Motor neuron (in vitro differentiated cells): Measurements from ENCODE around the gene EIF4G3. TPM values are rescaled to one million over a fixed set of nuclear protein-coding genes. Genes with fewer than 3 reads are reported as not detected.
A peak's percentile ranks its signal among the peaks of the same experiment; 100 is the strongest.
"Not testable (repeated sequence)": the region's sequence is repeated elsewhere in the genome, so short reads cannot be mapped to it uniquely, and the experiment has no call there.

ENCODE experiments used
- ATAC-seq, 8 experiments: fragments of 200-7000 bp; cut with Tn5 transposase; replicated peaks in 6 of 8; 2 replicates each; pipeline ENCODE4 v1.8.0; 2021; ENCODE audit warnings: mild to moderate bottlenecking in 8 of 8, moderate library complexity in 8 of 8
- H3K27ac ChIP-seq, 2 donors: fragments of 250-450 bp; sonication (Bioruptor Pico); 2 replicates each; pipeline ENCODE4 v1.9.0; 2021; ENCODE audit warnings: antibody characterized with exemption in 2 of 2, mild to moderate bottlenecking in 2 of 2, moderate library complexity in 1 of 2
- H3K4me1 ChIP-seq, 2 donors: fragments of 250-450 bp; sonication (Bioruptor Pico); replicated peaks in 1 of 2; 2 replicates each; pipeline ENCODE4 v1.6.1; 2021; ENCODE audit warnings: antibody characterized with exemption in 2 of 2, mild to moderate bottlenecking in 2 of 2, moderate library complexity in 1 of 2
- H3K4me3 ChIP-seq, 5 donors: fragments of 250-450 bp; sonication (Bioruptor Pico); 2 replicates each; pipeline ENCODE4 v1.9.0; 2021; ENCODE audit warnings: antibody characterized with exemption in 5 of 5, mild to moderate bottlenecking in 5 of 5, moderate library complexity in 4 of 5
- WGBS, 10 experiments: fragments of 450-650 bp; shearing (Covaris generic); methylation state at CpG; one replicate each; pipeline ENCODE4 v1.0.0; 2022; 5-methylcytosine and 5-hydroxymethylcytosine counted together
- in situ Hi-C, 9 experiments: fragments of 400-800 bp; cut with MboI; loops; one replicate each; pipeline ENCODE4 v1.15.0; 2021; ENCODE audit warnings: low sequenced_read_pairs in 9 of 9, low pct_unique_long_range_greater_than_20kb in 2 of 9; ENCODE audit not compliant: unreplicated experiment in 9 of 9
- total RNA-seq, 8 experiments: library from RNA; unstranded; fragments of 300-600 nt; gene quantifications; 2 replicates each; pipeline versions ENCODE4 v1.2.3 to v1.2.4, GENCODE V29; 2022

The EIF4G3 gene
- total RNA-seq, 8 experiments from 2014 or later: 57.4 to 114 (median 72.9) TPM

DNA sequence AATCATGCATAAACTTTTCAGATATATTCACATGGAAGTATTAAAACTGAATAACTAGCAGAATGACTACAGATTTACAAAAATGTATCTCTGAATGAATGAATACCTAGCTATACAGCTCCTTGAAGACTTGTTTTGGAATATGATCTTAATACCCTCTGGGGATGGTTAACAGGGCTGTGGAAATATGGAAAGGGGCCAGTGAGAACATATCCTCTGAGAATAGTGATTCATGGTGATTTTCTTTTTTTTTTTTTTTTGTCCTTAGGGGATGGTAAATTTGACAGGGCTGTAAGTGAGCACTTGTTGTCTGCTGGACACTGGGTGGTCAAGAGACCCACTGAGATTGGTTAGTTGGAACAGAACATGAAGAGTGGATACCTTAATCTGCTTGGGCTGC, 308.9 kb downstream of the EIF4G3 start:
- Histone ChIP-seq H3K27ac (no peak overlapping the region), H3K4me1 (no peaks in the 10 kb centered on the region), H3K4me3 (no peak overlapping the region)
- ATAC-seq: peak in 2 of 8 experiments; percentile 21 to 23
- in situ Hi-C loops: loop anchor here in 1 of 9 experiments (25.0 kb wide), 1 partner anchor 106 kb away; no protein-coding TSS in a partner anchor

DNA sequence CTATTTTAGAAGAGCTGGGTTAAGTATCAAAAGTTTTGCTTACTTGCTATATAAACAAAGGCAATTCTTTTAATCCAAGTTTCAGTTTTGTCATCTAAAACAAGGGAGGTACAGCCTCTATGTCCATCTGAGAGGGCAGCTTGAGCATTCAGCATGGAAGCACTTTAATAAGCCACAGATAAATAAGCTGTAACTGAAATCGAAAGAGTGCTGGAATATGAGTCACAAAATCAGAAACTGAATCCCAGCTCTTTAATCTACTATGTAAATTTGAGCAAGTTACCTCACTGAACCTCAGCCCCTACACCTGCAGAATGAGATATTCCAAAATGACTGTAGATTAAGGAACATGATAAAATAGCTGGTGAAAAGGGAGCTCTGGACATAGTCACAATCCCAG, 309.6 kb downstream of the EIF4G3 start:
- Histone ChIP-seq H3K4me3 (no peak overlapping the region), H3K27ac (no peak overlapping the region), H3K4me1 (no peaks in the 10 kb centered on the region)
- 44 to 100% (median 100%) methylated on average over 1 of the region's 1 CpG; no CpG with 5 or more reads in 3 of the 10 experiments for WGBS, 10 experiments
- no peak for ATAC-seq
- in situ Hi-C loops: loop anchor here in 1 of 9 experiments (25.0 kb wide), 1 partner anchor 105 kb away; no protein-coding TSS in a partner anchor

DNA sequence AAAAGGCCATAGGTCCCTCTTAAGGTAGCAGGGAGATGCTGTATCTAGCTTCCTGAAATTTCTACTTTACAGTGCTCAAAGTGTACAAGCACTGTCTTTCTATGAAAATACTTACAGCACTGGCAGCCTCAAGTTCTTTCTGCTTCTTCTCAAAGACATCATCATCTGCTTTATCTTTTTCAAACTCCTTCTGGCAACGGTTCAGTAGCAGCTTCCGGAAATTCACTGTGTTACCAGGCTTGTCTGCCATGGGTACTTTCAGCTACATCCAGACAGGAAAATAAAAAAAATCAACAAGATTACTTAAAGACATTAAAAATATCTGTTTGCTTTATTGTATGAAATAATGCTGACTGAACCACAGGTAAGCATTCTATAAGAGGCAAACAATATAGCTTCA, 311.7 kb downstream of the EIF4G3 start:
- Histone ChIP-seq H3K27ac (no peak overlapping the region), H3K4me3 (no peak overlapping the region), H3K4me1 (no peaks in the 10 kb centered on the region)
- in situ Hi-C loops: loop anchor here in 1 of 9 experiments (25.0 kb wide), 1 partner anchor 103 kb away; no protein-coding TSS in a partner anchor
- 95 to 100% (median 100%) methylated on average over 1 to 2 of the region's 2 CpGs; no CpG with 5 or more reads in 1 of the 10 experiments for WGBS, 10 experiments
- no peak for ATAC-seq

DNA sequence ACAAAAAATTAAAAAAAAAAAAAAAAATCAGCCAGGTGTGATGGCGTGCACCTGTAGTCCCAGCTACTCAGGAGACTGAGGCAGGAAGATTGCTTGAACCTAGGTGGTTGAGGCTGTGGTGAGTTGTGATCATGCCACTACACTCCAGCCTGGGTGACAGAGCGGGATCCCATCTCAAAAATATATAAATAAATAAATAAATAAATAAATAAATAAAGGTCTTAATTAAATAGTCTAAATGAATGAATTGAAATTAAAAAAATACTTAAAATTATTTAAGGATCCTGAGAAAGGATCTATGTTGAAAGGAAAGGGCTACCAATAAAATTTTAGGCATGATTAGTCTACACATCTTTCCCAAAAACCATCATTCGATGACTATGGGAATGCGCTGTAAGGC, 322.2 kb downstream of the EIF4G3 start:
- no peaks in the 10 kb centered on the region for H3K4me1 ChIP-seq
- H3K27ac ChIP-seq: no peak overlapping the region
- WGBS, 10 experiments: 86 to 100% (median 97%) methylated on average over 1 to 4 of the region's 4 CpGs
- no peak overlapping the region for H3K4me3 ChIP-seq
- in situ Hi-C loops: loop anchor here in 1 of 9 experiments (25.0 kb wide), 1 partner anchor 92 kb away; no protein-coding TSS in a partner anchor
- ATAC-seq: no peak

DNA sequence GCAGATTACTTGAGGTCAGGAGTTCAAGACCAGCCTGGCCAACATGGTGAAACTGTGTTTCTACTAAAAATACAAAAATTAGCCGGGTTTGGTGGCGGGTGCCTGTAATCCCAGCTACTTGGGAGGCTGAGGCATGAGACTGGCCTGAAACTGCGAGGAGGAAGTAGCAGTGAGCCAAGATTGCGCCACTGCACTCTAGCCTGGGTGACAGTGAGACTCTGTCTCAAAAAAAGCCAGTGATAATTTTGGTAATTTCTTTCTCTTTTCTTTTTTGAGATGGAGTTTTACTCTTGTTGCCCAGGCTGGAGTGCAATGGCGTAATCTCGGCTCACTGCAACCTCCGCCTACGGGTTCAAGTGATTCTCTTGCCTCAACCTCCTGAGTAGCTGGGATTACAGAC, 324.9 kb downstream of the EIF4G3 start:
- WGBS, 10 experiments: 64 to 100% (median 85%) methylated on average over 1 to 8 of the region's 8 CpGs; no CpG with 5 or more reads in 2 of the 10 experiments
- ATAC-seq, H3K4me3 ChIP-seq, H3K4me1 ChIP-seq, H3K27ac ChIP-seq: not testable (repeated sequence)
- in situ Hi-C loops: loop anchor here in 1 of 9 experiments (25.0 kb wide), 1 partner anchor 89 kb away; no protein-coding TSS in a partner anchor

DNA sequence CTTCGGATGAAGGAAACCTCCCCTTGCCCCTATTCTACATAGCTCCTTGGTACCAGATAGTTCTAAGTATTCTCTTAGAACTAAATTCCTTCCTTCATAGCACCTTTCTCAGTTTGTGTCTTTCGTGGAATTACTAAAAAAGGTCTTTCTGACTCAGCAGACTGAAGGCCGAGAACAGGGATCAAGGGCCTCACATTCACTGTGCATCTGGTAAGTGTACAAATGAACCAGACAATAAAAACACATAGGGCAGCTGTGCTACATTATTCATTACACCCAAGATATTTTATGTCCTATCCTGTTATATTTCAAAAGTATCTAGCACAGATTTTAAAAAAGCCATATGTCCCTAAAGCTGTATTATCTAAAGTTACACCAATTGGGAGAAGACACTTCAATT, 326.7 kb downstream of the EIF4G3 start:
- WGBS, 10 experiments: 60 to 100% (median 89%) methylated on average over 1 to 3 of the region's 3 CpGs; no CpG with 5 or more reads in 1 of the 10 experiments
- in situ Hi-C loops: loop anchor here in 1 of 9 experiments (25.0 kb wide), 1 partner anchor 88 kb away; no protein-coding TSS in a partner anchor
- no peak overlapping the region for H3K27ac ChIP-seq
- H3K4me1 ChIP-seq: no peaks in the 10 kb centered on the region
- no peak overlapping the region for H3K4me3 ChIP-seq
- ATAC-seq: no peak

DNA sequence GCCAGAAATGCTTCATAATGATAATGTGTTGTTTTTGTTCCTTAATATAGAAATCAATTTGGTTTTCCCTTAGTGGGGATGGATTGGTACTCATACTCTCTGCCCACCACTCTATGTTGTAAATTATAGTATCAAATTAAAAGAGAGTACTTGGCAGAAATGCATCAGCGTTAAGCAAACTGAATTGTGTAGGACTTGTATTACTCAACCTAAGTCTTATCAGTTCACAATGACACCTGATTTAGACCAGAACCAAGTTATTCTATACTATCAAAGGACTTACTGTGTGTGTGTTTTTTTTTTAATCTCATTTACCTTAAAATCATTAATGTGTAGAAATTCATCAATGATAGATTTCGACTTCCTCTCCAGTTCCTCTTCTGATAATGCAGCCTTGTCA, 327.6 kb downstream of the EIF4G3 start:
- WGBS, 10 experiments: 67 to 100% (median 100%) methylated on average over 1 to 2 of the region's 2 CpGs
- in situ Hi-C loops: no loop called here
- no peaks in the 10 kb centered on the region for H3K4me1 ChIP-seq
- no peak overlapping the region for H3K4me3 ChIP-seq
- H3K27ac ChIP-seq: no peak overlapping the region
- no peak for ATAC-seq

DNA sequence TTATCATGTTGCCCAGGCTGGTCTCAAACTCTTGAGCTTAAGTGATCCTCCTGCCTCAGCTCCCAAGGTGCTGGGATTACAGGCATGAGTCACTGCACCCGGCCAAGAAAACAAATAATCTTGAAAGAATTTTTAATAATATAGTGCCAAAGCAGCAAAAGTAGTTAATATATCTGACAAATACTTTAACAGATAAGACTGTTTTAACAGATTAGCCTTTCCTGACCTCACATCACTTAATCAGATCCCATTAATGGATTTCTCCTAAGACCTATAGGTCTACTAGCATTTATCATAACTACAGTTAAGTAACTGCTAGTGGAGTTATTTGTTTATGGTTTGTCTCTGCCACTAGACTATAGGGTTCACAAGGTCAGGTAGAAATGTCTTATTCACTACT, 328.5 kb downstream of the EIF4G3 start:
- ATAC-seq: no peak
- 80 to 100% (median 95%) methylated on average over 1 of the region's 1 CpG; no CpG with 5 or more reads in 2 of the 10 experiments for WGBS, 10 experiments
- in situ Hi-C loops: no loop called here
- H3K4me1 ChIP-seq: no peaks in the 10 kb centered on the region
- H3K4me3 ChIP-seq: no peak overlapping the region
- H3K27ac ChIP-seq: no peak overlapping the region

DNA sequence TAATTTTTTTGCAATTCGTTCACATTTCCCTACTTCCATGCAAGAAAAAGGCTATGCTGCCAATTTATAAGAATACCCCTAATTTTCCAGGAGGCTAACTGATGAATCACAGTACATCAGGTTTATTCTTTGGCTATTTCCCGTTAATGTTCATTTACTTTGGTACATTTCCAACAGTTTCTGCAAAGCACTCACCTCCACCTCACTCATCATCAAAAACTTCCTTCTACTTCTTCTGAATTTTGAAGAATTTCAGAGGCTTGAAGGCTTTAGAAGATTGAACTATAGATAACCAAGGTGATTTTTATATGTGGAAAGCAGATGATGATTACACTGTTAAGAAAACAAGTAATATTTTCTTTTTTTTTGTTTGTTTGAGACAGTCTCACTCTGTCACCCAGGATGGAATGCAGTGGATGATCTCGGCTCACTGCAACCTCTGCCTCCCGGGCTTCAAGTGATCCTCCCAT, 329.1 kb downstream of the EIF4G3 start:
- H3K27ac ChIP-seq: no peak overlapping the region
- no peak for ATAC-seq
- no peaks in the 10 kb centered on the region for H3K4me1 ChIP-seq
- in situ Hi-C loops: no loop called here
- no peak overlapping the region for H3K4me3 ChIP-seq
- 75 to 100% (median 96%) methylated on average over 2 to 4 of the region's 4 CpGs for WGBS, 10 experiments

- no peak overlapping the region for H3K27ac ChIP-seq
- 67 to 100% (median 97%) methylated on average over 1 to 6 of the region's 6 CpGs for WGBS, 10 experiments
- in situ Hi-C loops: no loop called here
- H3K4me1 ChIP-seq: no peaks in the 10 kb centered on the region
- ATAC-seq: no peak
- H3K4me3 ChIP-seq: no peak overlapping the region
Observed at GRCh38 chr1:20846461-20847374, 330.0 kb downstream of the EIF4G3 start.

GRCh38 chr1:20840731-20841130, 336.0 kb downstream of the EIF4G3 start:
- no peaks in the 10 kb centered on the region for H3K4me1 ChIP-seq
- no peak overlapping the region for H3K4me3 ChIP-seq
- ATAC-seq: peak in 1 of 8 experiments; percentile 29
- in situ Hi-C loops: no loop called here
- no peak overlapping the region for H3K27ac ChIP-seq

- no peak overlapping the region for H3K27ac ChIP-seq
- H3K4me1 ChIP-seq: no peaks in the 10 kb centered on the region
- WGBS, 10 experiments: 80 to 100% (median 95%) methylated on average over 1 to 4 of the region's 4 CpGs; no CpG with 5 or more reads in 2 of the 10 experiments
- no peak overlapping the region for H3K4me3 ChIP-seq
- in situ Hi-C loops: no loop called here
- ATAC-seq: no peak
Observed at GRCh38 chr1:20837554-20838192, 339.0 kb downstream of the EIF4G3 start.

- in situ Hi-C loops: no loop called here
- no peak for ATAC-seq
- Histone ChIP-seq H3K4me1 (no peaks in the 10 kb centered on the region), H3K27ac (no peak overlapping the region), H3K4me3 (no peak overlapping the region)
- WGBS, 10 experiments: 85 to 100% (median 98%) methylated on average over 2 to 4 of the region's 4 CpGs; no CpG with 5 or more reads in 1 of the 10 experiments
Observed at GRCh38 chr1:20836230-20836629, 340.5 kb downstream of the EIF4G3 start.
